ENCODE data around the gene CKAP4. TPM values are rescaled to one million over a fixed set of nuclear protein-coding genes. Genes with fewer than 3 reads are reported as not detected.

Gene CKAP4
- total and polyA plus RNA-seq, 2 donors (not counting 1 experiment from before 2014, with no cell fraction given), result 7.4 to 29.2 TPM

- no peaks in the 10 kb centered on the region for H3K4me1 Mint-ChIP-seq
- Histone ChIP-seq H3K79me2 (ENCODE audit: control insufficient read depth, insufficient read depth, low read length) (no peaks in the 10 kb centered on the region), H3K36me3 (replicated peaks in 1 of 2; ENCODE audit: control extremely low read depth in 1 of 2, control insufficient read depth in 1 of 2, extremely low read depth in 1 of 2, insufficient read depth in 2 of 2, low read length in 1 of 2) (no peaks in the 10 kb centered on the region), H3K4me1 (ENCODE audit: control insufficient read depth in 2 of 2, insufficient read depth in 2 of 2, low read length in 2 of 2) (no peaks in the 10 kb centered on the region), H3K27ac (ENCODE audit: low read length in 2 of 2) (no peak overlapping the region), H3K27me3 (replicated peaks in 1 of 4; ENCODE audit: control extremely low read depth in 1 of 4, control insufficient read depth in 3 of 4, insufficient read depth in 4 of 4, low read length in 3 of 4) (peaks cover 0 to 7% (median 2%) of the 10 kb centered on the region in 4 experiments), H2AFZ (ENCODE audit: insufficient read depth, low read depth, low read length, poor library complexity, severe bottlenecking) (no peak overlapping the region), H4K20me1 (ENCODE audit: control insufficient read depth, insufficient read depth, low read length, poor library complexity, severe bottlenecking) (no peaks in the 10 kb centered on the region), H3K4me3 (ENCODE audit: control extremely low read depth in 1 of 5, extremely low read depth in 1 of 5, insufficient read depth in 1 of 5, low read depth in 2 of 5, low read length in 4 of 5) (no peak overlapping the region), H3K4me2 (replicated peaks; ENCODE audit: low read depth, low read length, poor library complexity, severe bottlenecking) (no peak overlapping the region), H3K9me3 (ENCODE audit: control extremely low read depth in 1 of 3, control insufficient read depth in 2 of 3, insufficient read depth in 1 of 3, low read length in 2 of 3) (peaks cover 0 to under 1% (median 0%) of the 10 kb centered on the region in 3 donors), H3K9ac (ENCODE audit: low read length) (no peak overlapping the region)
- 77% methylated on average over 8 of the region's 8 CpGs for WGBS (ENCODE audit: insufficient coverage)
- ATAC-seq (ENCODE audit: low read depth), result no peak
- no peak overlapping the region for H3K4me3 Mint-ChIP-seq
- CTCF ChIA-PET, result interaction anchor here (1.1 kb wide), 1 partner anchor 15 kb away, joined by 3 read pairs; no protein-coding TSS in a partner anchor
- H3K27me3 Mint-ChIP-seq, result peaks cover 45% of the 10 kb centered on the region
- no peak for DNase-seq
- POLR2A ChIA-PET, result no interaction called here
- TF ChIP-seq EZH2 (IDR thresholded peaks at IDR 0.05; ENCODE audit: borderline replicate concordance, insufficient read depth, low read depth, low read length, poor library complexity, severe bottlenecking) (no peak), CTCF (IDR thresholded peaks at IDR 0.05) (no peak)
- no peak overlapping the region for H3K27ac Mint-ChIP-seq
- H3K9me3 Mint-ChIP-seq (ENCODE audit: insufficient read depth), result no peaks in the 10 kb centered on the region
- intact Hi-C loops (cut with micrococcal nuclease), result no loop called here
These were observed 35.8 kb downstream of the CKAP4 start for GRCh38 chr12:106211973-106212372.

- Mint-ChIP-seq H3K27ac (no peak overlapping the region), H3K4me1 (no peaks in the 10 kb centered on the region), H3K27me3 (peaks cover 13% of the 10 kb centered on the region), H3K4me3 (no peak overlapping the region), H3K9me3 (ENCODE audit: insufficient read depth) (peaks cover 7% of the 10 kb centered on the region)
- Histone ChIP-seq H4K20me1 (ENCODE audit: control insufficient read depth, insufficient read depth, low read length, poor library complexity, severe bottlenecking) (no peaks in the 10 kb centered on the region), H3K36me3 (replicated peaks in 1 of 2; ENCODE audit: control extremely low read depth in 1 of 2, control insufficient read depth in 1 of 2, extremely low read depth in 1 of 2, insufficient read depth in 2 of 2, low read length in 1 of 2) (no peaks in the 10 kb centered on the region), H3K79me2 (ENCODE audit: control insufficient read depth, insufficient read depth, low read length) (no peaks in the 10 kb centered on the region), H3K9me3 (ENCODE audit: control extremely low read depth in 1 of 3, control insufficient read depth in 2 of 3, insufficient read depth in 1 of 3, low read length in 2 of 3) (peaks cover 0 to 8% (median 0%) of the 10 kb centered on the region in 3 donors), H2AFZ (ENCODE audit: insufficient read depth, low read depth, low read length, poor library complexity, severe bottlenecking) (no peak overlapping the region), H3K9ac (ENCODE audit: low read length) (no peak overlapping the region), H3K4me3 (ENCODE audit: control extremely low read depth in 1 of 5, extremely low read depth in 1 of 5, insufficient read depth in 1 of 5, low read depth in 2 of 5, low read length in 4 of 5) (no peak overlapping the region), H3K4me1 (ENCODE audit: control insufficient read depth in 2 of 2, insufficient read depth in 2 of 2, low read length in 2 of 2) (no peaks in the 10 kb centered on the region), H3K27ac (ENCODE audit: low read length in 2 of 2) (no peak overlapping the region), H3K27me3 (replicated peaks in 1 of 4; ENCODE audit: control extremely low read depth in 1 of 4, control insufficient read depth in 3 of 4, insufficient read depth in 4 of 4, low read length in 3 of 4) (peaks cover 0 to 9% (median 0%) of the 10 kb centered on the region in 4 experiments), H3K4me2 (replicated peaks; ENCODE audit: low read depth, low read length, poor library complexity, severe bottlenecking) (no peak overlapping the region)
- ChIA-PET POLR2A (no interaction called here), CTCF (interaction anchor here (1.2 kb wide), 1 partner anchor 54 kb away, joined by 3 read pairs; no protein-coding TSS in a partner anchor)
- 41% methylated on average over 6 of the region's 6 CpGs for WGBS (ENCODE audit: insufficient coverage)
- ATAC-seq (ENCODE audit: low read depth) (no peak), DNase-seq (no peak)
- TF ChIP-seq CTCF (IDR thresholded peaks at IDR 0.05), result no peak
- TF ChIP-seq EZH2 (IDR thresholded peaks at IDR 0.05; ENCODE audit: borderline replicate concordance, insufficient read depth, low read depth, low read length, poor library complexity, severe bottlenecking), result no peak
- intact Hi-C loops (cut with micrococcal nuclease), result no loop called here
These were observed 42.4 kb downstream of the CKAP4 start for GRCh38 chr12:106205208-106206069.

Data from B cell (primary cell).